Activated CD4-positive, alpha-beta memory T cell treated with anti-CD3 and anti-CD28 coated beads for 36 hours (primary cell): ENCODE results near the gene MAML3. TPM values are rescaled to one million over a fixed set of nuclear protein-coding genes. Genes with fewer than 3 reads are reported as not detected.

Experiments used
- CTCF ChIA-PET: fragments of 350-600 bp; sonication (Branson Sonifier 250); formaldehyde crosslinking; loops from one replicate; lab custom pipeline; 2021; ENCODE audit warnings: antibody characterized with exemption, inconsistent platforms; lab: Charles Lee
- POLR2A ChIA-PET: fragments of 350-600 bp; sonication (Branson Sonifier 250); formaldehyde crosslinking; loops from one replicate; lab custom pipeline; 2021; ENCODE audit warnings: antibody characterized with exemption; lab: Charles Lee
- DNase-seq: peaks from one replicate; pipeline ENCODE4 v3.0.0-alpha.2; 2020
- H3K27ac Mint-ChIP-seq: one replicate; pipeline ENCODE4 v1.8.0; 2021; ENCODE audit warnings: mixed read lengths
- H3K27me3 Mint-ChIP-seq: one replicate; pipeline ENCODE4 v1.8.0; 2021; ENCODE audit warnings: mixed read lengths
- H3K36me3 Mint-ChIP-seq: one replicate; pipeline ENCODE4 v1.8.0; 2021; ENCODE audit warnings: mixed read lengths
- H3K4me1 Mint-ChIP-seq: one replicate; pipeline ENCODE4 v1.8.0; 2021; ENCODE audit warnings: low read depth, mixed read lengths
- H3K4me3 Mint-ChIP-seq: one replicate; pipeline ENCODE4 v1.8.0; 2021; ENCODE audit warnings: mild to moderate bottlenecking, mixed read lengths
- H3K9me3 Mint-ChIP-seq: one replicate; pipeline ENCODE4 v1.8.0; 2021; ENCODE audit warnings: mixed read lengths
- intact Hi-C: fragments of 100-400 bp; cut with micrococcal nuclease; formaldehyde crosslinking; loops from one replicate; pipeline ENCODE4 v1.15.1; 2023
- total RNA-seq, 2 experiments: library from RNA; stranded (reverse); gene quantifications; one replicate each; pipeline ENCODE4 v1.2.3, GENCODE V29; 2021

MAML3 gene
- total RNA-seq, 2 experiments from 2014 or later = 0.51 to 0.76 TPM

DNA sequence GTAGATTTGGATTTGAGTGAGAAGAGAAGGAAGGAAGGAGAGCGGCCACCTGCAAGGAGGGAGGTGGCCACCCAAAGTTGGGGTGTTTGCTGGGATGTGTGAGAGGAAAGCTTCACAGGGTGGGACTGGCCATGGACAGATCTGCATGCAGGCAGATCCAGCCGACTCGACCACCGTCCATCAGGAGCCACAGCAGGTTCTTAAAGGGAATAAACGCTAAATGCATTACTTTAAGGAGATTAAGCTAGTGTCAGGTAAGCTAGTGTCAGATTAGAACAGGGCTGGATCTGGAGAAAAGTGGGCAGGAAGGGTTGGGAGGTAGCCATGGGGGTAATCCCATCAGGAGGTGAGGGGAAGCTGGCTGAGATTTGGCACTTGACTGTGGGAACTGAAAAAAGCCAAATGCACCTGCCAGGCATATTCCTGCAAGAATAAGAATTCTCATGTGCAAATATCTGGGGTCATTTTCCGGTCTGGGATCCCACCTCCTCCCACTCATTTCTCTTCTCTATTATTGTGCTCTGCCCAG is 408.8 kb downstream of the MAML3 start:
- intact Hi-C loops = no loop called here
- Mint-ChIP-seq H3K27ac (no peak overlapping the region), H3K4me3 (no peak overlapping the region), H3K9me3 (no peaks in the 10 kb centered on the region), H3K36me3 (no peaks in the 10 kb centered on the region), H3K27me3 (no peaks in the 10 kb centered on the region), H3K4me1 (no peaks in the 10 kb centered on the region)
- ChIA-PET POLR2A (no interaction called here), CTCF (no interaction called here)
- no peak for DNase-seq

DNA sequence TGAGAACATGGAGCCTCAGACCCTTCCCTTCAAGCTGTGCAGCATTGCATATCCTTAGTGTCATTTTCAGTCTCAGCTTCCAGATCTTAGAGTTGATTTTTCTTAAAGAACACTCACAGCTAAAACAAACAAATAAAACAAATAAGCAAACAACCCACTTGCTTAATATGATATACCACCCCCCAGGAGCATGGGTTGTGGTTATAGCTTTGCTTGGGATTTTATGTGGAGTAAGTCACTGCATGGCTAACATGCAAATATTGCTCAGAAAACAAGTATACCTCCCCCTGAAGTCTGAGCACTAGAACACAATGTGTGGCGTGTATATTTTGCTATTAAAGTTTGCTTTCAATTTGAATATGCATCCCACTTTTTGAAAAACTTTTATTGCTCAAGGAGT is 409.8 kb downstream of the MAML3 start:
- ChIA-PET CTCF (interaction anchor here (1.1 kb wide), 1 partner anchor 10 kb away, joined by 3 read pairs; no protein-coding TSS in a partner anchor), POLR2A (no interaction called here)
- H3K9me3 Mint-ChIP-seq = no peaks in the 10 kb centered on the region
- intact Hi-C loops = no loop called here
- no peak overlapping the region for H3K4me3 Mint-ChIP-seq
- H3K4me1 Mint-ChIP-seq = no peaks in the 10 kb centered on the region
- H3K27me3 Mint-ChIP-seq = no peaks in the 10 kb centered on the region
- no peak for DNase-seq
- no peak overlapping the region for H3K27ac Mint-ChIP-seq
- H3K36me3 Mint-ChIP-seq = no peaks in the 10 kb centered on the region

DNA sequence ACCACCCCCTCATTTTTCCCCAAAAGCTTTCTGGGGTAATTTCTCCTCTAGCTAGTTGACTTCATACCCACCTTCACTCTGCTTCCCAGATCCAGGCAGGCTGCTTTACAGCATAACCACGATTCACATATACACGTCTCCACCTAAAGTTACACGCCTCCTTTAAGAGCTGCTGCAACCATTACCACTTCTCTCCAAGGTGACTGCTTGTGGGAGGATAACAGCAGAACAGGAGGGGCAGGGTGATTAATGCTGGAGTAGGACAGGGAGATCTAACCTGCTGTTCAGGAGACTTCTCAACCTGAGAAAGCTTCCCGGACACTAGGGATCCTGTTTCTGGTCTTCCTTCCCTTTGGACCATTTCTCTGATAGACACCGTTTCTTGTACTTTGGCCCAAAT is 411.0 kb downstream of the MAML3 start:
- ChIA-PET POLR2A (no interaction called here), CTCF (interaction anchor here (0.6 to 1.1 kb wide), 3 partner anchors 9 to 599 kb away, joined by 3 read pairs; no protein-coding TSS in a partner anchor)
- Mint-ChIP-seq H3K4me1 (no peaks in the 10 kb centered on the region), H3K27ac (no peak overlapping the region), H3K36me3 (no peaks in the 10 kb centered on the region), H3K27me3 (no peaks in the 10 kb centered on the region), H3K9me3 (no peaks in the 10 kb centered on the region), H3K4me3 (no peak overlapping the region)
- DNase-seq = no peak
- intact Hi-C loops = no loop called here

DNA sequence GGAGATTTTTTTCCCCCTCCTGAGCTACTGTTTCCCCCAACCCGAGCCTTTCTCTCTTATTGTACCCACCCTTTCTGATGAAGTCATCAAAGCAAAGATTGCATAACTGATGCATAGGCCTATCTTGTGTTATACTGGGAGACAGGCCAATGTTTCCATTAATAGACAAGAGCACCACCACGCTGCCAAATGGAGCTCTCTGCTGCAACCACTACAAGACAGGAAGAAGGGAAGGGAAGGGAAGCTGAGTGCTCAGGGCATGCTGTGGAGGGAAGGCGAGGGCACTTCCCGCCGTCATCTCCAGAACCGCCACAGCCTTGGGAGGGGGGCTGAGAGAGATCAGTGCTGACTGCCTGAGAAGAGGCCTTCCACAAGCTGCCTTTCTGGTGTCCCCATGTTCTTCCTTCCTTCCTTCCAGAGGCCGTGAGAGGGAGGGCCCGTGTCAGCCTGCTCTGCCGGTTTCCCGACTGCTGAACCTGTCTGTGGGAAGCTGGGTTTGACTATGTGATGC is 413.4 kb downstream of the MAML3 start:
- ChIA-PET CTCF (no interaction called here), POLR2A (no interaction called here)
- no peak overlapping the region for H3K4me3 Mint-ChIP-seq
- H3K4me1 Mint-ChIP-seq = peaks cover 4% of the 10 kb centered on the region
- no peaks in the 10 kb centered on the region for H3K36me3 Mint-ChIP-seq
- no peak for DNase-seq
- peaks cover 17% of the 10 kb centered on the region for H3K27me3 Mint-ChIP-seq
- no peaks in the 10 kb centered on the region for H3K9me3 Mint-ChIP-seq
- H3K27ac Mint-ChIP-seq = no peak overlapping the region
- intact Hi-C loops = no loop called here

DNA sequence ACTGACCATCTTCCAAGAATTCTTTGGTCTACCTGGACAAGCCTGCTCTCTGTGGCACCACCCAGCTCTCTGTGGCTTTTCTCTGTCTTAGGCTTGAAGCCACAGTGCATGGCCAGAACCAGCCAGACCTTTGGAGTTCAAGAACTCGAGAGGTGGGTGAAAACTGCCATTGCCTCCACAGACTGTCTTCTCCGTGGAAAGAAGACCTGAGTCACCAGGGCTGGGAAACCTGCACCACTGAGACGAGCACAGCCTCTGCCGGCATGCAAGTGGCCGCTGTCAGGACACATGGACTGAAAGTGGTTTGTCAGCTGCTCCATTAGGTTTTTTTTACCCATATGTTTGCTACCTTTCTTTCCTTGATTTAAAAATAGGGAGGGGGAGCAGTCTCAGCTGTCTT is 413.9 kb downstream of the MAML3 start:
- Mint-ChIP-seq H3K27ac (no peak overlapping the region), H3K4me1 (peaks cover 6% of the 10 kb centered on the region), H3K36me3 (no peaks in the 10 kb centered on the region), H3K27me3 (peaks cover 19% of the 10 kb centered on the region), H3K9me3 (no peaks in the 10 kb centered on the region), H3K4me3 (no peak overlapping the region)
- ChIA-PET CTCF (interaction anchor here (0.8 to 2.1 kb wide), 2 partner anchors 83 to 514 kb away, joined by 3 to 7 read pairs; no protein-coding TSS in a partner anchor), POLR2A (no interaction called here)
- no peak for DNase-seq
- intact Hi-C loops = no loop called here

DNA sequence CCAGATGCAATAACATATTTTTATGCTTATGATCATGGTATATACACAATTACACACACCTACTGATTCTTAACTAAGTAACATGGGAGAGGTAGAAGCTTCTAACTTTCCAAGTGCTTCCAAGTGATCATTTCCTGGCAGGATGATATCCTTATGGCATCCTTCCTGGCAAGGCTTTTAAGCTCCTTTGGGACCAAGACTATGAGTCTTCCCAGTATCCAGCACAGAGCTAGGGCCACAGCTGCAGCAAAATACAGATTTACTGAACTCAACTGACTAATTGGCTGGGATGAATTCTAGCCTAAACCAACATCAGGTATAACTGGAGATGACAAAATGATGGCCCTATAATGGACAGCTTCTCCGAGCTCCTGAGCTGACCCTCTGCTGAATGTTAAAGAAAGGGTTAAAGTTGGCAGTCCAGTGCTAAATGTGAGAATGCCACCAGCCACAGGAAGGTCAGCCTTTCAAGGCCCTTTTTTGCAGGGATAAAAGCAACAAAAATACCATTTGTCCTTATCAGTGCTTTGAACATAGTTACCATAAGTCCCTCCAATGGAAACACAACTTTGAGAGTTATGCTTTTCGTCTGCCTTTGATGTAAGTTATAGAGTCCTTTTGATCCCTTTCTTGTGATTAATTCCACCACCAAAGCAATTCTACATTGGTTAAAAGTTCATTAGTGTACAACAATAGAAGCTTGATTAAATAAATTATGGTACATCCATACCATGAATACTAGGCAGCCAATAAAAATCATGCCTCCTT is 415.0 kb downstream of the MAML3 start:
- no peaks in the 10 kb centered on the region for H3K36me3 Mint-ChIP-seq
- no peak overlapping the region for H3K4me3 Mint-ChIP-seq
- intact Hi-C loops = loop anchor here (5.0 to 10.0 kb wide), 4 partner anchors 82 to 636 kb away; partner anchors contain the start of genes MAML3 and SCOC
- H3K27ac Mint-ChIP-seq = no peak overlapping the region
- POLR2A ChIA-PET = no interaction called here
- CTCF ChIA-PET = interaction anchor here (0.6 to 2.1 kb wide), 4 partner anchors 82 to 621 kb away, joined by 3 to 7 read pairs (median 4); no protein-coding TSS in a partner anchor
- DNase-seq = no peak
- no peaks in the 10 kb centered on the region for H3K9me3 Mint-ChIP-seq
- peaks cover 28% of the 10 kb centered on the region for H3K27me3 Mint-ChIP-seq
- peaks cover 16% of the 10 kb centered on the region for H3K4me1 Mint-ChIP-seq

DNA sequence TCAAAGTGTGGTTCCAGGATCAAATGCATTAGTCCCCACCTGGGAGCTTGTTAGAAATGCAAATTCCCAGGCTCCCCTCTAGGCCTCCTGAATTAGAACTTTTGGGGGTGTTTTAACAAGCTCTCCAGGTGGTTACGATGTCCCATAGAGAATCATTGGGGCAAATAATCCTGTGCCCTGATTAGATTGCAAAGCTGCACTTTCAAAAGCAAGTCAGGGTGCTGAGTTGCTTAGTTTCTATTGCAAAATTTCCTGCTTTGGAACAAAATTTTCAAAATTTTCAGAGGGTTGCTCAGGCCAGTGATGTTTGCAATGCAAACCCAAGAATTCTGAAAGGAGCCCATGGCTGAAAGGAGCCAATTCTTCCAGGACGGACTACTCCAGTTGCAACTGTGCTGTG is 417.3 kb downstream of the MAML3 start:
- Mint-ChIP-seq H3K27ac (no peak overlapping the region), H3K9me3 (no peaks in the 10 kb centered on the region), H3K27me3 (peaks cover 40% of the 10 kb centered on the region), H3K4me1 (peaks cover 16% of the 10 kb centered on the region), H3K4me3 (no peak overlapping the region), H3K36me3 (no peaks in the 10 kb centered on the region)
- no peak for DNase-seq
- ChIA-PET CTCF (interaction anchor here (1.1 to 1.2 kb wide), 2 partner anchors 10 to 873 kb away, joined by 3 to 4 read pairs; no protein-coding TSS in a partner anchor), POLR2A (no interaction called here)
- intact Hi-C loops = loop anchor here (5.0 to 10.0 kb wide), 4 partner anchors 79 to 638 kb away; partner anchors contain the start of genes MAML3 and SCOC

DNA sequence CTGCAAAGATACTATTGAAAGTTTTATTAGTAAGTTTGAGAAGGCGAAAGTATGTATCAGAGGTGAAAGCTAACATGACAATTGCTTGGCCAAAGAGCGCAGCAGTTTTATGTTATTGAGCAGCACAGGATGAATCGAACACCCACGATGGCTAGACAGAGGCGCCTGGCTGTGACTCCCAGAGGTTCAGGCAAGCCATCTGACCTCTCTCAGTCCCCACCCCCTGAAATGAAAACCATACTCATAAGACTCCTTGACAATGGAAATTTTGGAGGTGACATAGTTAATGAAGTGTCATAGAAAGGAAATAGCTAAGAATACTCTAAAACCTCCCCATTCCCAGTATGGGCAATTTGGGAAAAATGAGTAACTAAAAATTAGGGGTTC is 417.7 kb downstream of the MAML3 start:
- intact Hi-C loops = loop anchor here (5.0 to 10.0 kb wide), 4 partner anchors 79 to 639 kb away; partner anchors contain the start of genes MAML3 and SCOC
- POLR2A ChIA-PET = no interaction called here
- Mint-ChIP-seq H3K9me3 (no peaks in the 10 kb centered on the region), H3K27me3 (peaks cover 40% of the 10 kb centered on the region), H3K36me3 (no peaks in the 10 kb centered on the region), H3K4me1 (peaks cover 16% of the 10 kb centered on the region), H3K4me3 (no peak overlapping the region), H3K27ac (no peak overlapping the region)
- peak; percentile 36 for DNase-seq
- CTCF ChIA-PET = interaction anchor here (1.1 to 1.2 kb wide), 2 partner anchors 9 to 873 kb away, joined by 3 to 4 read pairs; no protein-coding TSS in a partner anchor

DNA sequence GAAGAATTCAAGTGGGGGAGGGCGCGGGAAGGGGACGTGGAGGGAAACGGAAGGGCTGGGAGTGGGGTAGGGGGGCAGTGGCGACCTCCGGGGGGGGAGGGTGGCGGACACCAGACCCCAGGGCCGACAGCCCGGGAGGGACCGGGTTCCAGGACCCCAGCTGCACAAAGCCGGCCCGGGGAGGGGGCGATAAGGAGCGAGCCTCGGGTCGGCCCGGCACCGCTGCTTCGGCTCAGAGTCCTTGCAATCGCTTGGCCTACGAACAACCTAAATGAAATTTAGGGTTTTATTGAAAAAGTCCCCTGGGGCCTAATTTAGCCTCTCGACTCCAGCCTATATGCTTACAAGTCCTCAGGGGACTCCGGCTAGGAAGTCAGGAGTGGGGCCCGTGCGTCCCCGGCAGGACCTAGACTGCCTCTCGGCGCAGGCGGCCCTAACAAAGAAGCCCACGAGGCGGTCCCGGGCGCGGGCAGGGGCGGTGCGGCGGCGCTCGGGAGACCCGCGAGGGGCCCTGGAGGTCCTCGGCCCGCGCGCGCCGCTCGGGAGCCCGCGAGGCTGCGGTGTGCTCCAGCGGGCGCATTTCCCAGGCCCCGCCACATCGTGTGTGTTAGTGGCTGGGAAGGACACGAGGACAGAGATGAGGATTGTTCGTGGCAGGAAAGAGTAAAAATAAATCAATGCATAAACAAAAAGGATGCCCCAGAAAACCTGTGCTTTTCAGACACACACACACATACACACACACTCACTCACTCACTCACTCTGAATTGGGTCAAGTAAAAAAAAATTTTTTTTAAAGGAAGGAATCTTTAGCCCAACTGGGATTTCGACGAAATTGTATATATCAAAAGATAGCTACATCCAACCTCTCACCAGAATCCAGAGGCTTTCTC is 418.4 kb downstream of the MAML3 start:
- Mint-ChIP-seq H3K4me1 (peaks cover 16% of the 10 kb centered on the region), H3K9me3 (no peaks in the 10 kb centered on the region), H3K27ac (no peak overlapping the region), H3K27me3 (peaks cover 40% of the 10 kb centered on the region), H3K4me3 (peak overlapping the region; percentile 46), H3K36me3 (no peaks in the 10 kb centered on the region)
- CTCF ChIA-PET = interaction anchor here (1.1 kb wide), 1 partner anchor 9 kb away, joined by 3 read pairs; no protein-coding TSS in a partner anchor
- no peak for DNase-seq
- intact Hi-C loops = loop anchor here (5.0 to 10.0 kb wide), 4 partner anchors 78 to 639 kb away; partner anchors contain the start of genes MAML3 and SCOC
- POLR2A ChIA-PET = interaction anchor here (0.6 kb wide), 1 partner anchor 301 kb away, joined by 3 read pairs; no protein-coding TSS in a partner anchor

DNA sequence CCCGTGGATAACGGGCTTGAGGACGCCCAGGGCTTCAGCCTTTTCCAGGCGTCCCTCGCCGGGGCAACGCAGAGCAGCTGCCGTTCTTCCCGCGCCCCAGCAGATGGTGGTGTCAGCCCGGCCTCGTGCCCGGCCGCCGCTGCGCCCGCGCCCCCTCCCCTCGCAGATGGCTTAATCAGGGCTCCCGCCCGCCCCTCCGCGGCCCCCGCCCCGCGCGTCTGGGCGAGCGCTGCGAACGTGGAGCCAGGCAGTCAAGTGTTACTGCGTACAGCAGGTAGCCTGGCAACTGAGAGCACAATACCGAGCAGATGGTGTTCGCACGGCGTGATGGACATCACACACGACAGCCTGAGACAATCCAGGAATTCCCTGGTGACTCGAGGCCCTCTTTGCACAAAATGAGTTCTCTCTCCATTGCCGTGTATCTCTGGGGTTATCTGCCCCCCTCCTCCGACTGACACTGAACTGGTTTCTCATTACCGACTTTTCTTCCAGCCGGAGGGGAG is 419.1 kb downstream of the MAML3 start:
- CTCF ChIA-PET = interaction anchor here (0.8 to 2.8 kb wide), 6 partner anchors 9 to 625 kb away, joined by 3 to 20 read pairs (median 3); no protein-coding TSS in a partner anchor
- H3K36me3 Mint-ChIP-seq = no peaks in the 10 kb centered on the region
- peaks cover 16% of the 10 kb centered on the region for H3K4me1 Mint-ChIP-seq
- peak overlapping the region; percentile 46 for H3K4me3 Mint-ChIP-seq
- H3K9me3 Mint-ChIP-seq = no peaks in the 10 kb centered on the region
- POLR2A ChIA-PET = interaction anchor here (0.6 kb wide), 2 partner anchors 301 to 312 kb away, joined by 3 read pairs; no protein-coding TSS in a partner anchor
- peak; percentile 73 for DNase-seq
- intact Hi-C loops = loop anchor here (1.0 to 10.0 kb wide), 6 partner anchors 78 to 640 kb away; partner anchors contain the start of genes MAML3 and SCOC
- H3K27me3 Mint-ChIP-seq = peaks cover 40% of the 10 kb centered on the region
- no peak overlapping the region for H3K27ac Mint-ChIP-seq
